NB4 (cell line): Measurements from ENCODE around the gene INSYN2A.

ENCODE experiments used
- MYC ChIP-seq: IDR thresholded peaks from 2 replicates; pipeline ENCODE4 v1.6.1; 2011; ENCODE audit warnings: low read depth, low read length
- POLR2A ChIP-seq: IDR thresholded peaks from 2 replicates; pipeline ENCODE4 v1.6.1; 2011; ENCODE audit warnings: mild to moderate bottlenecking; ENCODE audit not compliant: insufficient read length; ENCODE audit errors: extremely low read depth
- TF ChIP-seq, protein P1 (sequence below): IDR thresholded peaks from one replicate; pipeline ENCODE4 v1.5.1; 2012; ENCODE audit warnings: low read depth, low read length
- TF ChIP-seq, protein P2 (sequence below): IDR thresholded peaks from 2 replicates; pipeline ENCODE4 v1.6.1; 2011; ENCODE audit warnings: low read depth, low read length

DNA sequence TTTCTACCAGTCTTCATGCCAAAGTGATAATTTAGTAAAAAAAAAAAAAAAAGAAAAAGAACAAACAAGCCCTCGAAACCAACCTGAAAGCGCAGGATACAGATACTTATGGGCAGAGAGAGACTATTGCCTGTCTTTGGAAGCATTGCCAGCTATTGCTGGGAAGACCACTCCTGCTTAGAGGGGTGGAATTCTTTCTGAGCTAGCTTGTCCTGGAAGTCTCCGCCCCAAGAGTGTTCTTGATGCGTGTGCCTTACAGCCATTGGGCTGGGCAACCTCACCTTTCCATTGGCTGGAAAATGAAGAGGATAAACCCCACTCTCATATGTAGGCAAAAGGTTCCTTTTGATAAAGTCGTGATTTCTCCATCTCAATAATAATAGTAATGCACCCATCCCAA is 19.9 kb upstream of the INSYN2A start:
- no peak for TF ChIP-seq POLR2A
- TF ChIP-seq, protein P1, sequence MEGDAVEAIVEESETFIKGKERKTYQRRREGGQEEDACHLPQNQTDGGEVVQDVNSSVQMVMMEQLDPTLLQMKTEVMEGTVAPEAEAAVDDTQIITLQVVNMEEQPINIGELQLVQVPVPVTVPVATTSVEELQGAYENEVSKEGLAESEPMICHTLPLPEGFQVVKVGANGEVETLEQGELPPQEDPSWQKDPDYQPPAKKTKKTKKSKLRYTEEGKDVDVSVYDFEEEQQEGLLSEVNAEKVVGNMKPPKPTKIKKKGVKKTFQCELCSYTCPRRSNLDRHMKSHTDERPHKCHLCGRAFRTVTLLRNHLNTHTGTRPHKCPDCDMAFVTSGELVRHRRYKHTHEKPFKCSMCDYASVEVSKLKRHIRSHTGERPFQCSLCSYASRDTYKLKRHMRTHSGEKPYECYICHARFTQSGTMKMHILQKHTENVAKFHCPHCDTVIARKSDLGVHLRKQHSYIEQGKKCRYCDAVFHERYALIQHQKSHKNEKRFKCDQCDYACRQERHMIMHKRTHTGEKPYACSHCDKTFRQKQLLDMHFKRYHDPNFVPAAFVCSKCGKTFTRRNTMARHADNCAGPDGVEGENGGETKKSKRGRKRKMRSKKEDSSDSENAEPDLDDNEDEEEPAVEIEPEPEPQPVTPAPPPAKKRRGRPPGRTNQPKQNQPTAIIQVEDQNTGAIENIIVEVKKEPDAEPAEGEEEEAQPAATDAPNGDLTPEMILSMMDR = no peak
- TF ChIP-seq MYC = no peak
- TF ChIP-seq, protein P2, sequence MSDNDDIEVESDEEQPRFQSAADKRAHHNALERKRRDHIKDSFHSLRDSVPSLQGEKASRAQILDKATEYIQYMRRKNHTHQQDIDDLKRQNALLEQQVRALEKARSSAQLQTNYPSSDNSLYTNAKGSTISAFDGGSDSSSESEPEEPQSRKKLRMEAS = no peak
